ENCODE data around the gene SOST. TPM values are rescaled to one million over a fixed set of nuclear protein-coding genes. Genes with fewer than 3 reads are reported as not detected.

The SOST gene
- total RNA-seq, 1 experiment from 2014 or later = not detected

- no peak for DNase-seq (ENCODE audit: low read depth, low spot score)
- in situ Hi-C loops (cut with HindIII; ENCODE audit: low pct_unique_long_range_greater_than_20kb, low sequenced_read_pairs) = loop anchor here (10.0 kb wide), 1 partner anchor 53 kb away; no protein-coding TSS in a partner anchor
These were observed 505 bp downstream of the SOST start for GRCh38 chr17:43758086-43758485.

- no peak for DNase-seq (ENCODE audit: low read depth, low spot score)
- in situ Hi-C loops (cut with HindIII; ENCODE audit: low pct_unique_long_range_greater_than_20kb, low sequenced_read_pairs) = loop anchor here (10.0 kb wide), 1 partner anchor 52 kb away; no protein-coding TSS in a partner anchor
These were observed 1.4 kb downstream of the SOST start for GRCh38 chr17:43757171-43757660.

GRCh38 chr17:43756201-43756600 is 2.4 kb downstream of the SOST start:
- in situ Hi-C loops (cut with HindIII; ENCODE audit: low pct_unique_long_range_greater_than_20kb, low sequenced_read_pairs) = loop anchor here (10.0 kb wide), 1 partner anchor 51 kb away; no protein-coding TSS in a partner anchor

GRCh38 chr17:43755389-43755875 is 3.2 kb downstream of the SOST start:
- in situ Hi-C loops (cut with HindIII; ENCODE audit: low pct_unique_long_range_greater_than_20kb, low sequenced_read_pairs) = loop anchor here (10.0 kb wide), 1 partner anchor 51 kb away; no protein-coding TSS in a partner anchor
- no peak for DNase-seq (ENCODE audit: low read depth, low spot score)

More at GRCh38 chr17:43756201-43756600, 2.4 kb downstream of the SOST start:
- no peak for DNase-seq (ENCODE audit: low read depth, low spot score)

GRCh38 chr17:43754947-43755346 is 3.6 kb downstream of the SOST start:
- in situ Hi-C loops (cut with HindIII; ENCODE audit: low pct_unique_long_range_greater_than_20kb, low sequenced_read_pairs) = loop anchor here (10.0 kb wide), 1 partner anchor 50 kb away; no protein-coding TSS in a partner anchor
- no peak for DNase-seq (ENCODE audit: low read depth, low spot score)

- in situ Hi-C loops (cut with HindIII; ENCODE audit: low pct_unique_long_range_greater_than_20kb, low sequenced_read_pairs) = loop anchor here (10.0 kb wide), 1 partner anchor 49 kb away; no protein-coding TSS in a partner anchor
- peak; percentile 13 for DNase-seq (ENCODE audit: low read depth, low spot score)
These were observed 5.0 kb downstream of the SOST start for GRCh38 chr17:43753493-43754129.

- no peak for DNase-seq (ENCODE audit: low read depth, low spot score)
- in situ Hi-C loops (cut with HindIII; ENCODE audit: low pct_unique_long_range_greater_than_20kb, low sequenced_read_pairs) = loop anchor here (10.0 kb wide), 1 partner anchor 45 kb away; no protein-coding TSS in a partner anchor
These were observed 8.4 kb downstream of the SOST start for GRCh38 chr17:43750153-43750552.

GRCh38 chr17:43745541-43745940 is 13.1 kb downstream of the SOST start:
- DNase-seq (ENCODE audit: low read depth, low spot score) = no peak
- in situ Hi-C loops (cut with HindIII; ENCODE audit: low pct_unique_long_range_greater_than_20kb, low sequenced_read_pairs) = no loop called here

GRCh38 chr17:43741636-43742035 is 17.0 kb downstream of the SOST start:
- in situ Hi-C loops (cut with HindIII; ENCODE audit: low pct_unique_long_range_greater_than_20kb, low sequenced_read_pairs) = no loop called here
- no peak for DNase-seq (ENCODE audit: low read depth, low spot score)

- no peak for DNase-seq (ENCODE audit: low read depth, low spot score)
- in situ Hi-C loops (cut with HindIII; ENCODE audit: low pct_unique_long_range_greater_than_20kb, low sequenced_read_pairs) = no loop called here
These were observed 18.1 kb downstream of the SOST start for GRCh38 chr17:43740541-43740940.

- in situ Hi-C loops (cut with HindIII; ENCODE audit: low pct_unique_long_range_greater_than_20kb, low sequenced_read_pairs) = no loop called here
- no peak for DNase-seq (ENCODE audit: low read depth, low spot score)
These were observed 20.9 kb downstream of the SOST start for GRCh38 chr17:43737722-43738121.

- in situ Hi-C loops (cut with HindIII; ENCODE audit: low pct_unique_long_range_greater_than_20kb, low sequenced_read_pairs) = no loop called here
- no peak for DNase-seq (ENCODE audit: low read depth, low spot score)
These were observed 22.2 kb downstream of the SOST start for GRCh38 chr17:43736389-43736788.

- no peak for DNase-seq (ENCODE audit: low read depth, low spot score)
- in situ Hi-C loops (cut with HindIII; ENCODE audit: low pct_unique_long_range_greater_than_20kb, low sequenced_read_pairs) = no loop called here
These were observed 24.2 kb downstream of the SOST start for GRCh38 chr17:43734376-43734775.

- in situ Hi-C loops (cut with HindIII; ENCODE audit: low pct_unique_long_range_greater_than_20kb, low sequenced_read_pairs) = no loop called here
These were observed 24.6 kb downstream of the SOST start for GRCh38 chr17:43733956-43734355.

GRCh38 chr17:43732958-43733357 is 25.6 kb downstream of the SOST start:
- no peak for DNase-seq (ENCODE audit: low read depth, low spot score)
- in situ Hi-C loops (cut with HindIII; ENCODE audit: low pct_unique_long_range_greater_than_20kb, low sequenced_read_pairs) = no loop called here

More at GRCh38 chr17:43733956-43734355, 24.6 kb downstream of the SOST start:
- DNase-seq (ENCODE audit: low read depth, low spot score) = no peak

- in situ Hi-C loops (cut with HindIII; ENCODE audit: low pct_unique_long_range_greater_than_20kb, low sequenced_read_pairs) = no loop called here
- DNase-seq (ENCODE audit: low read depth, low spot score) = no peak
These were observed 30.5 kb downstream of the SOST start for GRCh38 chr17:43728081-43728480.

- in situ Hi-C loops (cut with HindIII; ENCODE audit: low pct_unique_long_range_greater_than_20kb, low sequenced_read_pairs) = no loop called here
- DNase-seq (ENCODE audit: low read depth, low spot score) = no peak
These were observed 34.8 kb downstream of the SOST start for GRCh38 chr17:43723697-43724359.

GRCh38 chr17:43722870-43723665 is 35.5 kb downstream of the SOST start:
- in situ Hi-C loops (cut with HindIII; ENCODE audit: low pct_unique_long_range_greater_than_20kb, low sequenced_read_pairs) = no loop called here
- no peak for DNase-seq (ENCODE audit: low read depth, low spot score)

Measured in SK-MEL-5 (cell line).